ENCODE data around the gene PRDM16. TPM values are rescaled to one million over a fixed set of nuclear protein-coding genes. Genes with fewer than 3 reads are reported as not detected.

Gene PRDM16
- total RNA-seq, 1 donor from 2014 or later = 12.9 TPM

DNA sequence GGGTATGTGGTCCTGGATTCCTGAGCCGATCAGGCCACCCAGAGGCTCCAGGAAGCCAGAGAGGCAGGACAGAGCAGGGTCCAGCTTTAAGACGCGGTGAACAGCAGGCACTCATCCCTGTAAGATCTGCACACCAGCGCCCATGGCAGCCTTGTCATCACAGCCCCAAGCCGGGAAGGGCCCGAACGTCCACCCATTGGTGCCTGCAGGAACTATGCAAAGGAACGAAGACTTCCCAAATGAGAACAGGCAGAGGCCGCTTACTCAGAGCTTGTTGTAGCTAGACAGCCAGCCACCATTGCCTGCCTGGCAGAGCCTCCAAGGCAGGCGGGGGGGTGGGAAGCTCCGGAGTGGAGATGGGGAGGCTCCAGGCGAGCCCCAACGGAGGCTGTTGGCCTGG lies 373.3 kb downstream of the PRDM16 start:
- intact Hi-C loops (cut with DNase I) = no loop called here
- no peak for DNase-seq (ENCODE audit: low spot score)

DNA sequence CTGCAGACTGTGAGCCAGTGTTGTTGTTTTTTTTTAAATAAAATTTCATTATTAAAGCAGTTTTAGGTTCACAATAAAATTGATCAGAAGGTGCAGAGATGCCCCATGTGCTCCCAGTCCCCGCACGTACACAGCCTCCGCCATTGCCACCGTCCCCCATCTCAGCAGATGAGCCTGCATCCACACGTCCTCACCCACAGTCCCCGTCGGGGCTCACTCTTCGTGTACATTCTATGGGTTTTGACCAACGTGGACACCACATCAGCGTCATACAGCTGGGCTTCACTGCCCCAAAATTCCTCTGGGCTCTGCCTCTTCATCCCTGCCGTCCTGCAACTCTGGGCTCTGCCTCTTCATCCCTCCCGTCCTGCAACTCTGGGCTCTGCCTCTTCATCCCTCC lies 373.9 kb downstream of the PRDM16 start:
- no peak for DNase-seq (ENCODE audit: low spot score)
- intact Hi-C loops (cut with DNase I) = no loop called here

DNA sequence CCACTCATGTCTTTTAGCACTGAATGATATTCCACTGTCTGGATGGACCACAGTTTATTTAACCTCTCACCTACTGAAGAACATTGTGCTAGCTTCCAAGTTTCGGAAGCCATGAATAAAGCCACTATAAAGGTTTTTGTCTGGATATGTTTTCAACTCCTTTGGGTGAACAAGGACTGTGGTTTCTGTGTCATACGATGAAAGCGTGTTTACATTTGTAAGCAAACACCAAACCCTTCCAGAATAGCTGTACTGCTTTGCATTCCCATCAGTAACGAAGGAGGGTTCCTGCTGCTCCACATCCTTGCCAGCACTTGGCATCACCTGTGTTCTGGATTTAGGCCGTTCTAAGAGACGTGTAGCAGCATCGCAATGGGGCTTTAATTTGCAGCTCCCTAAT lies 374.8 kb downstream of the PRDM16 start:
- intact Hi-C loops (cut with DNase I) = no loop called here
- no peak for DNase-seq (ENCODE audit: low spot score)

DNA sequence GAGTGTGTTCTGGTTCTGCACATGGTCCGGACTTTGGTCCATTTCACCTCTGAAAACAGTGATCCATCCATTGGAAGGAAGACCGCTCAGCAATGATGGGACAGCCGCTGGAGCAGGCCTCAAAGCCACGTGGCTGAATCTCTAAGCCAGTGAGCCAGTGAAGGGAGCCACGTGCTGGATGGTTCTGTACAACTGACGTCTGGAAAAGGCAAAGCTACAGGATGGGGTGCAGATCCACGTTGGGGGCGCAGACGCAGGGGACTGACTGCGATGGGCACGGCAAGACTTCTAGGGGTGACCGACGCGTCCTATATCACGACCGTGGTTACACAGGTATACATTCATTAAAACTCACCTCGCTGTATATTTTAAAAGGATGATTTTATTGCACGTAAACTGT lies 375.3 kb downstream of the PRDM16 start:
- DNase-seq (ENCODE audit: low spot score) = no peak
- intact Hi-C loops (cut with DNase I) = no loop called here

DNA sequence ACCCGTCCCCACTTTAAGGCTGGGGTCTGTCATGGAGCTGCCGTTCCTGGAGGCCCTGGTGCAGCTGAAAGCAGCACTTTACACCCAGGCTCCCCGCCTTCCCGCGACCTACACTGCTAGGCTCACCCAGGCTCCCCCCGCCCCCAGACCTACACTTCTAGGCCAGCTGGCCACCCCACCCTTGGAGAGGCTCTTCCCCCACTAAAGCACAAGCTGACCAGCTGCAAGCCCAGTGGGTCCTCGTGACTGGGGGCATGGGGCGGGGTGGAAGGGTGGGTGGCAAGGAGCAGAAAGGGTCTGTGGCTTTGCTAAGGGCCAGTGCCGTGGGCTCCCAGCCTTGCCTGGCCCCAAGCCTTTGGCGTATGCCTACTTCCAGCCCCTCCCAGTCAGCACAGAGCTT lies 375.7 kb downstream of the PRDM16 start:
- intact Hi-C loops (cut with DNase I) = no loop called here
- no peak for DNase-seq (ENCODE audit: low spot score)

DNA sequence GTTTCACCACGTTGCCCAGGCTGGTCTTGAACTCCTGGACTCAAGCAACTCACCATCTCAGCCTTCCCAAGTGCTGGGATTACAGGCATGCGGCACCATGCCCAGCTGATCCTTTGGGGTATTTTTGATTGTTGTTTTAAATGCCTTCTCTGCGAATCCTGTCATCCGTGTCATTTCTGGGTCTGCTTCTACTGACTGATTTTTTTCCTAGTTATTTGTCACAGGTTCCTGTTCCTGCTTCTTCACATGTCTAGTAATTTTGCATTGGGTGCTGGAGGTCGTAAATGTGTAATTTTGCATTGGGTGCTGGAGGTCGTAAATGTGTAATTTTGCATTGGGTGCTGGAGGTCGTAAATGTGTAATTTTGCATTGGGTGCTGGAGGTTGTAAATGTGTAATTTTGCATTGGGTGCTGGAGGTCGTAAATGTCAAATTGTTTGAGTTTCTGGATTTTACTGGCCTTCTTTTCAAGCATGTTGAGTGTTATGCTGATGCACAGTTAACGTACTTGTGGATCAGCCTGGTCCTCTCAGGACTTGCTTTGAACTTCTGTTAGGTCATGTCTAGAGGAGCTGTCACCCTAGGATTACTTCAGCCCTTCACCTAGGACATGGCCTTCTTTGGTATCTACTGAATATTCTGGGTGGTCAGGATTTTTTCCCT lies 381.3 kb downstream of the PRDM16 start:
- intact Hi-C loops (cut with DNase I) = no loop called here
- DNase-seq (ENCODE audit: low spot score) = no peak

DNA sequence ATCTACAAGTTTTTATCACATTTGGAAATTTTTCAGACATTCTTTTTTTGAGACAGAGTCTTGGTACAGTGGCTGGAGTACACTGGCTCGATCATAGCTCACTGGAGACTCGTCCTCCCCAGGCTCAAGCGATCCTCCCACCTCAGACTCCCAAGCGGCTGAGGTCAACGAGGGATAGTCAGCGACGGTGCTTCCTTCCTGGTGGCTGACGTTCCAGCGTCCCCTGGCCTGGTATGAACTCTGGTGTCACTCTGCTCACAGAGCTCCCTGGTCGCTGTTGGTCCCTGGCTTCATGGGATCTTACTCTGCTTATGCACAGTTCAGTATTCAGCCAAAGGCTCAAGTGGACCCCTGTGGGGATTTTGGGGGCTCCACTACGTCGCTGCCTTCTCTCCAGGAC lies 382.0 kb downstream of the PRDM16 start:
- intact Hi-C loops (cut with DNase I) = no loop called here
- no peak for DNase-seq (ENCODE audit: low spot score)

DNA sequence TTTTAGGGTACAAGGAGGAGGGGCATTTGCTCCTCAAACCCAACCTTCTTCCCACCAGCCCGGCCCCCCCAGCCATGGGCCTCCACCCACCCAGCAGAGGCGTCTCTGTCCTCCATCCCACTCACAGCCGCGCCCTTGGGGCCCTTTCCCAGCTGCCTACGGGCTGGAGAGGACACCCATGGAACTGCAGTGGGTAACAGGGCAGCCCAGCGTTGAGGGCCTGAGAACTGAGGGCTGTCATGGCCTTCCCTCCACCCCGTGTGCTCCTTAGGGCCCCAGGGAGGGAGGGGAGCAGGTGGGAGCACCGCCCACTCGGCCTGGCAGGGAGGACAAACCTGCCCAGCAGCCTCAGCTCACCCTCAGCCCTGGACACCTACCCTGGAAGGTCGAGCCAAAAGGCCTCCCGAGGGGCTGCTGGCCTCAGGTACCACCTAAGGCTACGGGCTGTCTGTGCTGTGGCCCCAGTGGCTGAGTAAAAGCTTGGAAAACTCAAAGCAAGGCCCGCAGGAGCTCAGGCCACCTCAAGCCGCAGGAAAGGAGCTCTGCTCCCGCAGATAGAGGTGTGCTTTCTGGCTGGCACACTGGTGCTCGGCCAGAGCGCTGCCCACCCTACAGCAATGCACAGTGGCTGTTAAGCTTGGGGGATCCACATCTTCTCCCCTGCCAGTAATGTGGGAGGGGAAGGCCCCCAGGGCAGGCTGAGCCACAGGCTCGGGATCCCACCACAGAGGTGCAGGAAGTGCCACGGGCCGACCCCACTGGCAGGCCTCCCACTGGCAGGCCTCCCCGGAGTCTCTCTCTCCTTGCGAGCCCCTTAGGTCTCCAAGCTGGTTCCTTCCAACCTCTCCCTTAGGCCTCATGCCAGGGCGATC lies 383.2 kb downstream of the PRDM16 start:
- DNase-seq (ENCODE audit: low spot score) = no peak
- intact Hi-C loops (cut with DNase I) = loop anchor here (2.0 kb wide), 1 partner anchor 167 kb away; no protein-coding TSS in a partner anchor

DNA sequence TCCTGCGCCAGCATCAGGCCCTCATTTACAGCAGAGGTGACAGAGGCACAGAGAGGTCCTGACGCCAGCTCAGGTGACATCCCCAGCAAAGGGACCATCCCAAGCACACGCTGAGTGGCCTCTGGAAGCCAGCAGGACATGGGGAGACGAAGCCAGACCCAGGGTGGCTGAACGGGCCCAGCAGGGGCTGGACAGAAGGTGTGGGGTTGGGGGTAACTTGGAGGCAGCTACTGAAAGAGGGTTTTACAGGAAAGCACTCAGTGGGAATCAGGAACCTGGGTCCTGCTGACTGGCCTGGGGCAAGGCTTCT lies 383.8 kb downstream of the PRDM16 start:
- intact Hi-C loops (cut with DNase I) = loop anchor here (1.0 to 2.0 kb wide), 2 partner anchors 31 to 166 kb away; no protein-coding TSS in a partner anchor
- DNase-seq (ENCODE audit: low spot score) = no peak

DNA sequence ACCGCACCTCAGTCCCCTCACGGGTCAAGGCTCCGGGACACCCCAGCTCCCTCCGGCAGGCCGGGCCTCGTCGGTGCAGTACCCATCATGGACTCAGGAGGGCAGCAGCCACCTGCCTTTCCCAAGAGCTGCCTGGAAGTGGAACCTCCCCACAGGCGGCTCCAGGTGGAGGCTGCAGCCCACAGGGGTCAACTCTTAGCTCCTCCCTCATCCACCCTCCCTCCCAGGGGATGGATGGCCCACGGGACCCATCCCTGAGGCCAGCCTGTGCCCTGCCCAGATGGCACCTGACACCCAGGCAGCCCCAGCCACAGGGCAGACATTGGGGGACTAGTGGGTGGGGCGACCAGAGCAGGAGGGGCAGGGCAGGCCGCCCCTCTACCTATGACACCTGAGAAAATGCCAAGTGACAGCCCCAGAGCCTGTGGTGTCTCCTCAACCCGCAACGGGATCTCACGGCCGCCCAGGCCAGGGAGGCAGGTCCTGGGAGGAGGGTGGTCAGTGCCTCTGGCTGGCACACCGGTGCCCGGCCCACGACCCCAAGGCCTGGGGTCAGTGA lies 384.3 kb downstream of the PRDM16 start:
- DNase-seq (ENCODE audit: low spot score) = peak; percentile 86
- intact Hi-C loops (cut with DNase I) = loop anchor here (1.0 to 2.0 kb wide), 2 partner anchors 31 to 166 kb away; no protein-coding TSS in a partner anchor

DNA sequence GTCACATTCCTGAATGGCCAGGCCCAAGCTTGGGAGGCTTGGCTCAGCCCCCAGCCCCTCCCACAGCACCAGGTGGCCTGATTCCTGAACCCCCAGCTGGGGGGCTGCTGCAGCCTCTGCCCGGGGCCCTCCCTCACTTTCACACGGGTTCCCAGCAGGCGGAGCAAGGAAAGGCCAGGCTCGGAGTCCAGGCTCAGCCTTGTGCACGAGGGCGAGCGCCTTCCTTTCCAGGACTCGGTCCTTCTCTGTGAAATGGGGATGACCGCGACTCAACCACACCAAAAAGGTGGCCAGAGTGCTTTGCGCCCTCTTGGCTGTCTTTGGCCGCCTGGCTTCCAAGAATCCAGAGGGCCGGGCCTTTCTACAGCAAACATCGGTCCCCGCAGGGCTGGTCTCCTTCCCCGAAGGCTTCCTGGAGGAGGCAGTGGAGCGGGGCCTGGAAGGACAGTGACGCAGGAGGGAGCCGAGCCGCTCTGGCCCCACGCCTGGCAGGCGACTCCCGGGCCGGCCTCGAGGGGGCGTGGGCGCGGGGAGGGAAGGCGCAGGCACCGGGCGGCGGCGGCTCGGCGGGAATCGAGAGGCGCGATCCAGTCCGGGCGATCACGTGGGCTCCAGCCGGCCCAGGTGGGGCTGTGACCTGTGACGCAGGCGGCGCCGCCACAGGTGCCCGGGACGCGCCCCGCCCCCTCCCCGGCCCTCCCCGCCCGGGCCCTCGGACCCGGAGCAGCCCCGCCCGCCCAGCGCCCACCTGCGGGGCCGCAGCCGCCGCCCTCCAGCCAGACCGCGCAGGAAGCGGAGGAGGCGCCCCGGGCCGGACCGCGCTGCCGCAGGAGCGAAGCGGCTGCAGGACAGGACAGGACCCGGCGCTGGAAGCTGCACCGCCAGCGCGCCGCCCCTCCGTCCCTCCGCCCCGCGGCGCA lies 385.1 kb downstream of the PRDM16 start, which contains the start of gene ARHGEF16:
ARHGEF16 (plus strand) TSS at position 775 of the 920 bp plus-strand sequence. CDS start 8,420 bp downstream, outside the sequence.
- intact Hi-C loops (cut with DNase I) = loop anchor here (1.0 to 2.0 kb wide), 2 partner anchors 30 to 165 kb away; no protein-coding TSS in a partner anchor
- no peak for DNase-seq (ENCODE audit: low spot score)

DNA sequence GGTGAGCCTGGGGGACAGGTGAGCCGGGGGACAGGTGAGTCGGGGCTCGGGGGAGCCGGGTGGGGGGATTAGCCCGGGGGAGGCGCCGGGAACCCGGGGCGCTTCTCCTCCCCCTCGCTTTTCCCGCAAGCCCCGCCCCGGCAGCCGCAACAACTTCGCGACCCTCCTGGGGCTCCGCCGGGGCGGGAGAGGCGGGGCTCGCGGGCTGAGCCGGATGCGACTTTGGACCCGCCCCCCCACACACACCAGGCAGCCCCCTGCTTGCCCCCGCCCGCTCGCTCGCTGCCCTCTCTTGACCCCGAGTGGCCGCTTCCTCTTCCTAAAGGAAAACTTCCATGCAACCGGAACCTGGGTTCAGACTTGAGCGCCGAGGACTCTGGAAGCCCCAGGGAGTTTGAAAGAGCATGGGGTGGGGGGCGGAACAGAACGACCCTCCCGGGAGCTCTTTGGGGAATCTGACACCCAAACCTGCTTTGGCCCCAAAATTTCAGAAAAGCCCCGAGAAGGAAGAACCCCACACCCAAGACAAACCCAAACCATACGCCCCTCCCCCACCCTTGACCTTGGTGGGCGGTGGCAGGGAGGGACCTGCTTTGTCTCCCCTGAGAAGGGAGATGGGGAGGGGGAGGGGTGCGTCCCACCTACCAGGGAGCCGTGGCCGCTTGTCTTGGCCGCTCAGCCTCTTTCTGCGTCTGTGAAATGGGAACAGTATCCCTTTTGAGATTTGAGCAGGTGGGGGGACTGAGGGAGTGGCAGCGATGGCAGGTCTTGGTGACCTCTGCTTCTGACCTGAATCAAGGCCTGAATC lies 386.0 kb downstream of the PRDM16 start:
- no peak for DNase-seq (ENCODE audit: low spot score)
- intact Hi-C loops (cut with DNase I) = no loop called here

DNA sequence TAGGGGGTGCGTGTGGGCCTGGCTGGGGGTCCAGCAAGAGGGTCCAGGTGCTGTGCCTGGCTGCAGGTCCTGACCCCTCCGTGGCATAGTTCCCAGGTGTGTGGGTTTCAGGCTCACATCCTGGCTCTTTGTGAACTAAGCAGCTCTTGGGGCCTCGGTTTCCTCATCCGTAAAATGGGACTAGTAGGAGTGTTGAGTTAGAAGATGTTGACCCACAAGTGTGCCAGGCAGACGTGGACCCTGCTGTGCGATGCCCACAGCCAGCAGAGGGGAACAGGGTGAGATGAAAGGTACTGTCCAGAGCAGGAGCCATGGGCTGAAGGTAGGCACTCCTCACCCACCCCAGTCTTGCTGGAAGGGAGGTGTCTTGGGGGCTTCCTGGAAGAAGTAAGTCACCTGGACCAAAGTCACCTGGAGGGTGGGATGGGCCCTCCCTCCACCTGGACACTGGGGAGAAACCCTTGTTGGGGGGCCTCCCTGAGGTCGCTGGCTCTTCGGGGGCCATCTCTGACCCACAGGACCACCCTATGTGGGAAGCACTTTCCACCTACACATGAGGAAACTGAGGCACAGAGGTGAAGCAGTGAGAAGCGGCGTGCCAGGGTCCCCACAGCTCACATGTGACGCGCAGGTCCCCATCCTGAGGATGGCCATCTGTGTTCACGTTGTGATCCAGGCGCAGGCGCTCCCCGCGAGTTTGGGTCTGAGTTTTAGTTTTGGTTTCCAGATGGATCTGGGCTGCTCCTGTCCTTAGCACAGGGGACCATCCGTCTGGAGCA lies 386.9 kb downstream of the PRDM16 start:
- intact Hi-C loops (cut with DNase I) = no loop called here
- DNase-seq (ENCODE audit: low spot score) = no peak

DNA sequence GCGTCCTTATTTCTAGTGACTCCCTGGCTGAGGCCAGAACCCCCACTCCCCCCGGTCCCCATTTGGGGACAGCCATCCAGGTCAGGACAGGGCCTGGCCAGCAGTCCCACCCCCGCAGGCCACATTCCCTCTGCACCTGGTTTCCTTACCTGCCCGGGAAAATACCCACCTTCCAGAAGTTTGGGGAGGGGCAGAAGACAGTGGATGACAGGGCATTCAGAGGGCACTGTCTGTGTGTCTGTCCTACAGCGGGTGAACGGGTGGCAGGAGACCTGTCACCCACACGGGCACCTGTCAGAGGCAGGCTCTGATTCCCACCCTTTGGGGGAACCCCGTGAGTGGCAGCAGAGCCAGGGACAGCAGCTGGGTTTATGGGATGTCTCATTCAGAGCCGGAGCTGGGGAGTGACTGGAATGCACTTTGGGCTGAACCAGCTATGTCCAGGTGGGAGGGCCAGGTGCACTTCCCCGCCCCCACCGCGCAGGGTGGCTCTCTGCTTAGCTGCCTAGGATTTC lies 387.5 kb downstream of the PRDM16 start:
- no peak for DNase-seq (ENCODE audit: low spot score)
- intact Hi-C loops (cut with DNase I) = no loop called here

DNA sequence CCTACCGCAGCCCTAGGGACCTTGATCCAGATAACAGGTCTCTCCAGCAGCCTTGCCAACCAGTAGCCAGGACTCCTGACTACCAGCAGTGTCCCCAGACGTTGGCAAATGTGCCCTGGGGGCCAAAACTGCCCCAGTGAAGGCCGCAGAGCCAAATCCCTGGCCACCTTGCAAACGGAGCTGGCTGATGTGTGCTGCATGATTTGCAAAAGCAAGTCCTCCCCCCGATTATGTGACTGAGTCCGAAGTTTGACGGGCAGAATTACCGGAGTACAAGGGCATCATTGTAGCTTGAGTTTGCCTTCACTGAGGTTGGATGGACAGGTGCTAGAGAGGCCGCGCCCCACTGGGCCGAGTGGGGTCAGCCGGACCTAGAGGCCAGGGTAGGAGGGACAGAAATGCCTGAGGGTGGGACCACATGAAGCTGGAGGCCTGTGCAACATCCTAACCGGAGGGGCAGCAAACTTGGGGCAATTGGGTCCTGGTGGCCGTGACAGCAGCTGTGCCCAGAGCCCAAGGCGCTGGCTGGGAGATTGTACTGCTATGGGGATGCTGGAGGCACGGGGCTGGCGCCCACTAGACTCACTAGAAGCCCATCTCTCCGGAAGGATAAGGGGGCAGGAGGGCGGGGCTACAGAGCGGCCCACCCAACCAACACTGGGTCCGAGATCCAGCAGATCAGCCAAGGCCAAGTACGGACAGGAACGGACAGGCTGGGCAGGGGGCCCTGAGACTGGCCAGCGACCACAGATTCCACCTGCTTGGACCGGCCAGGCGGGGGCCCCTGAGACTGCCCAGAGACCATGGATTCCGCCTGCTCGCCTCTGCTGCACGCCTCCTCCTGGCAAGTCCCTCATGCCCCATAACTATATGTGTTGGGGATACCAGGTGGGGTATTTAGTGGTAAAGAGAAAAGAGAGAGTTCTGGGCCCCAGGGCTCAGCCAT lies 388.2 kb downstream of the PRDM16 start:
- no peak for DNase-seq (ENCODE audit: low spot score)
- intact Hi-C loops (cut with DNase I) = no loop called here

All from cardiac septum (tissue), 1 donor.